Ovary (tissue), 9 donors: ENCODE results near the gene TNS3. TPM values are rescaled to one million over a fixed set of nuclear protein-coding genes. Genes with fewer than 3 reads are reported as not detected.
"Not testable (repeated sequence)": the region's sequence is repeated elsewhere in the genome, so short reads cannot be mapped to it uniquely, and the experiment has no call there.

Experiments
- DNase-seq, 5 donors: peaks; one replicate each; pipeline ENCODE4 v3.0.0-alpha.2; 2019 to 2020
- H3K27ac ChIP-seq, 2 donors: fragments of 200-600 bp; one replicate each; pipeline versions ENCODE4 v1.5.1 to v1.8.0; 2019 to 2022
- H3K27me3 ChIP-seq: fragments of 200-600 bp; one replicate; pipeline ENCODE4 v1.8.0; 2022
- H3K36me3 ChIP-seq: fragments of 200-600 bp; sonication (generic); one replicate; pipeline ENCODE4 v1.5.1; 2019
- H3K4me1 ChIP-seq: one replicate; pipeline ENCODE4 v1.8.1; 2013; ENCODE audit warnings: mild to moderate bottlenecking, moderate library complexity; ENCODE audit not compliant: insufficient read depth
- H3K4me3 ChIP-seq: fragments of 200-600 bp; sonication (generic); one replicate; pipeline ENCODE4 v1.5.1; 2017
- H3K9me3 ChIP-seq, 2 donors: fragments of 200-600 bp in 1 of 2; sonication (generic) in 1 of 2; one replicate each; pipeline versions ENCODE4 v1.5.1 to v1.8.1; 2013 to 2019; ENCODE audit warnings: mild to moderate bottlenecking in 1 of 2, moderate library complexity in 1 of 2
- CTCF ChIP-seq, 3 donors: fragments of 450-650 bp in 2 of 3; fragments of 200-600 bp in 1 of 3; IDR thresholded peaks; one replicate each; pipeline versions ENCODE4 v1.5.1 to v1.8.0; 2016 to 2022; ENCODE audit warnings: antibody characterized with exemption in 3 of 3, mild to moderate bottlenecking in 1 of 3
- EP300 ChIP-seq: sonication (generic); formaldehyde crosslinking; IDR thresholded peaks from one replicate; pipeline ENCODE4 v1.6.1; 2017; ENCODE audit warnings: antibody characterized with exemption
- POLR2A ChIP-seq: fragments of 450-650 bp; IDR thresholded peaks from one replicate; pipeline ENCODE4 v1.6.1; 2017; ENCODE audit warnings: antibody characterized with exemption, mild to moderate bottlenecking, moderate library complexity
- WGBS, 3 donors: extraction: QIAGEN DNeasy Blood & Tissue Kit in 1 of 3; methylation state at CpG; one replicate each; pipeline versions ENCODE4 v1.1.5 to v1.1.7; 2013 to 2017; 5-methylcytosine and 5-hydroxymethylcytosine counted together
- intact Hi-C, 4 donors: fragments of 100-400 bp; cut with DNase I; formaldehyde crosslinking; loops; one replicate each; pipeline versions ENCODE4 v1.11.0 to v1.15.1; 2022 to 2023
- polyA plus RNA-seq, 2 donors: library from polyadenylated mRNA; stranded (reverse); fragments of 200-250 nt in 1 of 2; fragments of 350-450 nt in 1 of 2; fragmentation: Illumina TruSeq in 1 of 2; extraction: RNeasy Lipid Tissue Mini Kit (QIAGEN cat#74804) in 1 of 2; gene quantifications; one replicate each; pipeline ENCODE4 v1.2.3, GENCODE V29; 2013 to 2014
- total RNA-seq, 7 donors: library from RNA; depleted of rRNA in 2 of 7; stranded (reverse); fragments of >200 nt in 2 of 7; fragmentation: NEBNext Ultra II Directional in 3 of 7; extraction: Animal tissue kit (Norgen Biotek cat#: 25700) in 3 of 7; gene quantifications; one replicate each; pipeline versions ENCODE4 v1.1.0 to v1.2.4, GENCODE V29; 2016 to 2023
- donor health status: DM: no; HTN: no; CAD: no; lungs with moderate emphysema.
- donor health status: DM: no; HTN: no; CAD: no.
- donor health status: Bipolar disorder and iron deficiency.
- donor health status: DM: yes; HTN: yes; CAD: no.
- donor health status: DM: no; HTN: no; CAD: no.
- donor health status: DM: yes; HTN: yes; CAD: no.

Gene TNS3
- total and polyA plus RNA-seq, 9 donors = 36.6 to 137 (median 91.3) TPM

DNA sequence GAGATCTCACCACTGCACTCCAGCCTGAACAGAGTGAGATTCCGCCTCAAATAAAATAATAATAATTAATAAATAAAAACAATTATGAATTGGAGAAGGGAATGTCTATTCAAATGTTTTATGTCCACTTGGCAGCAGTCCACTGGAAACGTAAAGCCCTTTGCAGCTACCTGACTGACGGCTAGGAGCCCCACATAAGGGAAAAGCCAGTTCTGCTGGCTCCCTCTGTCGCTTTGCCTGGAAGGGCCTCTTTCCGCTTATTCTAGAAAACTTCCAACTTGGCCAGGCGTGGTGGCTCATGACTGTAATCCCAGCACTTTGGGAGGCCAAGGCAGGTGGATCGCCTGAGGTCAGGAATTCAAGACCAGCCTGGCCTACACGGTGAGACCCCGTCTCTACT, 6.1 kb upstream of the TNS3 start:
- intact Hi-C loops = loop anchor here in 2 of 4 donors (10.0 kb wide), 1 partner anchor 217 kb away; no protein-coding TSS in a partner anchor
- peaks cover 18% of the 10 kb centered on the region for H3K4me1 ChIP-seq

GRCh38 chr7:47587351-47587750, 5.4 kb upstream of the TNS3 start:
- Histone ChIP-seq H3K4me3 (no peak overlapping the region), H3K27ac (no peak overlapping the region), H3K36me3 (no peaks in the 10 kb centered on the region), H3K9me3 (no peaks in the 10 kb centered on the region), H3K27me3 (no peaks in the 10 kb centered on the region), H3K4me1 (peaks cover 20% of the 10 kb centered on the region)
- intact Hi-C loops = loop anchor here in 2 of 4 donors (10.0 kb wide), 1 partner anchor 217 kb away; no protein-coding TSS in a partner anchor
- 65 to 88% (median 72%) methylated on average over 7 of the region's 7 CpGs for whole genome bisulfite sequencing, 3 donors
- DNase-seq = no peak
- TF ChIP-seq CTCF (IDR thresholded peaks at IDR 0.05) = no peak
- no peak for TF ChIP-seq EP300
- TF ChIP-seq POLR2A = no peak

More for the DNA sequence above, 6.1 kb upstream of the TNS3 start:
- WGBS, 3 donors = 90 to 97% (median 92%) methylated on average over 9 of the region's 9 CpGs
- Histone ChIP-seq H3K27me3 (no peaks in the 10 kb centered on the region), H3K27ac (no peak overlapping the region), H3K36me3 (no peaks in the 10 kb centered on the region), H3K4me3 (no peak overlapping the region), H3K9me3 (no peaks in the 10 kb centered on the region)
- TF ChIP-seq CTCF (IDR thresholded peaks at IDR 0.05) = no peak
- TF ChIP-seq POLR2A = no peak
- TF ChIP-seq EP300 = no peak
- DNase-seq = no peak

DNA sequence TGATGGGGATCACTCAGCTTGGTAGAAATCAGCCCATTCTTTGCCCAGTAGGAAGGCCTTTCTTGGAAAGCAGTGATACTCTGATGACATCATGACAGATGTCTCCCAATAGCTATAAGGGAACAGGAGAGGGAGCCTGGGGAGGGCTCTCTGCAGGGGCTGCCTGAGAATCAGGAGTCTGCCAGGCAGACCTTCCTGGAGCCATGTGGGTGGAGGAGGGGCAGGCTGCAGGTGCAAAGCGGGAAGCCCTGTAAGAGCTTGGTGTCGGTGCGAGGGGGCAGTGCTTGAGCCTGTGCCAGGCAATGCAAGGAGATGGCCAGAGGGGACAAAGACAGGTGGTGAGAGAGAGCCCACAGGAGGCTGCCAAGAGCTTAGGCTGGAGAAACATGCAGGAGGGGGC, 5.0 kb upstream of the TNS3 start:
- Histone ChIP-seq H3K27me3 (no peaks in the 10 kb centered on the region), H3K4me3 (no peak overlapping the region), H3K9me3 (no peaks in the 10 kb centered on the region), H3K27ac (no peak overlapping the region), H3K4me1 (peaks cover 21% of the 10 kb centered on the region), H3K36me3 (no peaks in the 10 kb centered on the region)
- intact Hi-C loops = loop anchor here in 2 of 4 donors (10.0 kb wide), 1 partner anchor 218 kb away; no protein-coding TSS in a partner anchor
- WGBS, 3 donors = 92 to 94% (median 92%) methylated on average over 3 of the region's 3 CpGs
- DNase-seq = no peak
- TF ChIP-seq CTCF (IDR thresholded peaks at IDR 0.05) = no peak
- TF ChIP-seq EP300 = no peak
- TF ChIP-seq POLR2A = no peak

DNA sequence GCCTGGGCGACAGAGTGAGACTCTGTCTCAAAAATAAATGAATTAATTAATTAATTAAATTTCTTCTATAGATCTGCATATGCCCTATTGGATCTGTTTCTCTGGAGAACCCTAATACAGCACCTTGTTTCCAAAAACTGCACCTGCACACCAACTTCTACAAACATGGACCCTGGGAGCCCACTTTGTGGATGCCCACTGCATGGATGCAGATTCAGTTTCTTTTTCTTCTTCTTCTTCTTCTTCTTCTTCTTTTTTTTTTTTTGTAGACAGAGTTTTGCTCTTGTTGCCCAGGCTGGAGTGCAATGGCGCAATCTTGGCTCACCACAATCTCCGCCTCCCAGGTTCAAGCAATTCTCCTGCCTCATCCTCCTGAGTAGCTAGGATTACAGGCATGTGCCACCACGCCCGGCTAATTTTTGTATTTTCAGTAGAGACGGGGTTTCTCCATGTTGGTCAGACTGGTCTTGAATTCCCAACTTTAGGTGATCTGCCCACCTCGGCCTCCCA, 4.3 kb upstream of the TNS3 start:
- not testable (repeated sequence) for H3K27me3 ChIP-seq, H3K9me3 ChIP-seq, H3K4me3 ChIP-seq, H3K36me3 ChIP-seq, H3K27ac ChIP-seq, DNase-seq
- 94 to 96% (median 95%) methylated on average over 7 of the region's 7 CpGs for WGBS, 3 donors
- peaks cover 21% of the 10 kb centered on the region for H3K4me1 ChIP-seq
- intact Hi-C loops = loop anchor here in 2 of 4 donors (10.0 kb wide), 1 partner anchor 219 kb away; no protein-coding TSS in a partner anchor

GRCh38 chr7:47584536-47584895, 2.6 kb upstream of the TNS3 start:
- no peak overlapping the region for H3K27ac ChIP-seq
- no peaks in the 10 kb centered on the region for H3K9me3 ChIP-seq
- no peak for TF ChIP-seq CTCF (IDR thresholded peaks at IDR 0.05)
- TF ChIP-seq POLR2A = no peak
- TF ChIP-seq EP300 = no peak
- H3K27me3 ChIP-seq = no peaks in the 10 kb centered on the region
- no peaks in the 10 kb centered on the region for H3K36me3 ChIP-seq
- intact Hi-C loops = loop anchor here in 2 of 4 donors (10.0 kb wide), 1 partner anchor 220 kb away; no protein-coding TSS in a partner anchor
- DNase-seq = no peak
- H3K4me3 ChIP-seq = no peak overlapping the region
- 23 to 43% (median 37%) methylated on average over 2 of the region's 2 CpGs for WGBS, 3 donors
- peaks cover 24% of the 10 kb centered on the region for H3K4me1 ChIP-seq
